GM18861 (cell line): Measurements from ENCODE around the gene CORO1A.
A peak's percentile ranks its signal among the peaks of the same experiment; 100 is the strongest.
"Not testable (repeated sequence)": the region's sequence is repeated elsewhere in the genome, so short reads cannot be mapped to it uniquely, and the experiment has no call there.

Source experiments
- ATAC-seq: cut with Tn5 transposase; IDR thresholded peaks from one replicate; pipeline ENCODE4 v1.9.1; 2021; ENCODE audit not compliant: unreplicated experiment

Gene CORO1A

DNA sequence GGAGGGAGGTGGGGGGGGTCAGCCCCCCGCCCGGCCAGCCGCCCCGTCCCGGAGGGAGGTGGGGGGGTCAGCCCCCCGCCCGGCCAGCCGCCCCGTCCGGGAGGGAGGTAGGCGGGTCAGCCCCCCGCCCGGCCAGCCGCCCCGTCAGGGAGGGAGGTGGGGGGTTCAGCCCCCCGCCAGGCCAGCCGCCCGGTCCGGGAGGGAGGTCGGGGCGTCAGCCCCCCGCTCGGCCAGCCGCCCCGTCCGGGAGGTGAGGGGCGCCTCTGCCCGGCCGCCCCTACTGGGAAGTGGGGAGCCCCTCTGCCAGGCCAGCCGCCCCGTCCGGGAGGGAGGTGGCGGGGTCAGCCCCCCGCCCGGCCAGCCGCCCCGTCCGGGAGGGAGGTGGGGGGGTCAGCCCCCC lies 14.0 kb upstream of the CORO1A start:
- ATAC-seq = not testable (repeated sequence)

- ATAC-seq = not testable (repeated sequence)
These were observed 13.3 kb upstream of the CORO1A start for GRCh38 chr16:30170145-30170544.

DNA sequence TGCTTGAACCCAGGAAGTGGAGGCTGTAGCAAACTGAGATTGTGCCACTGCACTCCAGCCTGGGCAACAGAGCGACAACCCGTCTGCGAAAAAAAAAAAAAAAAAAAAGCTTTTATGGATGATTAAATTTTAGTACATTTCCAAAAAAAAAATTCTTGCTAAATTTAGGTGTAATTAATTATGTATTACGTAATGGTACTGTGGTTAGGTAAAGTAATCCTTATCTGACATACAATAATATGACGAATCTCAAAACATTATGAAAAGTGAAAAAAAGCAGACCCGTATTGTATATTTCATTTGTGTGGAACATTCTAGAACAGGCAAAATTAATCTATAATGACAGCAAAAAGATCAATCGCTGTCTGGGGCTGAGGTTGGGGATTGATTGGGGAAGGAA lies 10.3 kb upstream of the CORO1A start:
- ATAC-seq = no peak

GRCh38 chr16:30176876-30177275 lies 6.5 kb upstream of the CORO1A start:
- ATAC-seq = not testable (repeated sequence)

- ATAC-seq = no peak
These were observed 4.2 kb upstream of the CORO1A start for GRCh38 chr16:30179195-30179594.

DNA sequence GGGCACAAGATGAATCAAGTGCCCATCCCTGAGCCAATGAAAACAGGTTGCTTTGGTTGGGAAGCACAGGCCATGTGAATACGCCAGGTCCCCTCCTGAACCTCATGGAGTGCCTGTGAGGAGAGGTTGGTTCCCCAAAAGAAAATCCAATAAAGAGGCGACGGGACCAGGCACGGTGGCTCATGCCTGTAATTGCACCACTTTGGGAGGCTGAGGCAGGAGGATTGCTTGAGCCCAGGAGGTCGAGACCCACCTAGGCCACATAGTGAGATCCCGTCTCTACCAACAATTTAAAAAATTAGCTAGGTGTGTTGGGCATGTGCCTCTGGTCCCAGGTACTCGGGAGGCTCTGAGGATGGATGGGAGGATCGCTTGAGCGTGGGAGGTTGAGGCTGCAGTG lies 3.5 kb upstream of the CORO1A start:
- ATAC-seq = no peak

DNA sequence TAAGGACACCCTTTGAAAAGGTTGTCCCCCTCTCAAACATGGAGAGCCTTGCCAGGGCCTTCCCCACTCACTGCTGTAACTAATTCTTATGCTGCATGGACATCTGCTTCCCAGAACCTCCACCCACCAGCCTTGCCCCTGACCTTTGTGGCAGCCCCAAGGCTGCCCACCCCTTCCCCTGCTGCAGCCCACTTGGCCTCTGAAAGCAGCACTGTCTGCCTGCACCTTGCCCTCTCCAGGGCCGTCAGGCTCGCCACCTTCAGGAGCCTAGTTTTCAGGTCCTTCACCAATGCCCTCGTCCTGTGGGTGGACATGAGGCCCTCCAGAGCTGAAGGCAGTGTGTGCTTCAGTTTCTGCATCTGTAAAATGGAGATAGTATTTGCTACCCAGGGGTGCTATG lies 2.7 kb upstream of the CORO1A start:
- ATAC-seq = no peak

- ATAC-seq = no peak
These were observed 891 bp downstream of the CORO1A start for GRCh38 chr16:30184096-30184890.

GRCh38 chr16:30184891-30185682 lies 1.7 kb downstream of the CORO1A start:
- ATAC-seq = no peak

DNA sequence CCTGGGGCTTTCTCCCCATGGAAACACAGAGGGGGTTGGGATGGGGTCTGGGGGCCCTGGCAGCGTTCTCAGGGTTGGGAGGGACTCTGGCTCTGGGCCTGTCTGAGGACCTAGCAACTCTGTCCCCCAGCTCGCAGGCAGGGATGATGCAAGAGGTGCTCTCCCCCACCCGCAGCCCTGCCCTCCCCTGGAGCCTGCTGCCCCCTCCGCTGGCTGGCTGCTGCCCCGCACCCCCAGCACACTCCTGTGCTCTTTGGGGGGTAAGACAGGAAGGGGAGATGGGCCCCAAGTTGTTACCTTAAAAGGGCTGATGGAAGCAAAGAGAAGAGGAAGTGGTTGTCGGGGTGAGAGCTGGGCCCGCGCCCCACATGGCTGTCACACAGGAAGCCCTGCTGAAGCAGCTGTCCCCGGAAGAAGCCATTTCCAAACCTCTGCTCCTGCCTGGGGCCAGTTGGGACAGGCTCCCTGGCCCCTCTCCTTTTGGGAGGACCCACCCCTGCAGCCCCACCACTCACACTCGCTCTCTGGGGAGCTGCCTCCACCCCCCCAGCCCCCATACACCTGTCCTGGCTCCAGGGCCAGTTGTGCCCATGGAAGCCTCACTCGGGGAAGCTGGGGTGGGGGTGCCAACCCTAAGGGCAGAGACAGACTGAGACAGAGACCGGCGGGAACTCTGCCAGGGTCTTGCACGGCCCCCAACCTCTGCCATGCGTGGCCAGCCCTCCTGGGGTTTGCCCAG lies 2.5 kb downstream of the CORO1A start:
- no peak for ATAC-seq

DNA sequence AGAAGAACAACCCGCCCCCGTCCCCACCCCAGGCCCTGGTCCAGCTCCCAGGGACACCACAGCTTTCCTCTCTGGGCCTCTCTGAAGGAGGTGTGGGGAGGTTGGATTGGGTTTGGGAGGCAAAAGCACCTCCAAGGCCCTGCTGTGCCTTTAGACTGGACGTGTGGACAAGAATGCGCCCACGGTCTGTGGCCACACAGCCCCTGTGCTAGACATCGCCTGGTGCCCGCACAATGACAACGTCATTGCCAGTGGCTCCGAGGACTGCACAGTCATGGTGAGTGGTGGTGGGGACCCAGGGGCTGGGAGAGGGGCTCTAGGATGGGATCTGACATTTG lies 3.0 kb downstream of the CORO1A start:
- no peak for ATAC-seq

GRCh38 chr16:30186782-30187555 lies 3.6 kb downstream of the CORO1A start:
- ATAC-seq = no peak

GRCh38 chr16:30187556-30187865 lies 4.1 kb downstream of the CORO1A start:
- no peak for ATAC-seq

- ATAC-seq = no peak
These were observed 4.7 kb downstream of the CORO1A start for GRCh38 chr16:30187971-30188561.

- not testable (repeated sequence) for ATAC-seq
These were observed 7.8 kb downstream of the CORO1A start for GRCh38 chr16:30191158-30191557.

DNA sequence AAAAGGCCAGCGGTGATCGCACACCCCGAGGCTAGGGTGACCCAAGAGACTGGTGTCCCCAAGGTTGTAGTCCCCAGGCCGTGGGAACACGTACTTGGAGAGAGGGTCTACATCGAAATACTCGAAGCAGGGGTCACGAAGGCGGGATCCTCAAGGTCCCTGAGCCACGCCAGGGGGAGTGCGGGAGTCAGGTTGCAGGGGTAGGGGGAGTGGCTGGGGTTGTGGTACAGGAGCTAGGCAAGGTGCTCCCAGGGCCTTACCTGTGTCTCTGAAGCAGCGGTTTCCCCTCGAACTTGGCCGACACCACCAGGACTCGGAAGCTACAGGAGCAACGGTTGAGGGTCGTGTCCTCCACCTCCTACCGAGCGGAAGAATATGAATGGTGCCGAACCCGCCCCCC lies 9.7 kb downstream of the CORO1A start:
- ATAC-seq = not testable (repeated sequence)

GRCh38 chr16:30193615-30194014 lies 10.2 kb downstream of the CORO1A start, which contains the start of the genes BOLA2B and SLX1A:
Gene BOLA2B (minus strand): TSS chr16:30193666. CDS start chr16:30193595, 71 bp downstream.
Gene SLX1A (plus strand): TSS chr16:30193875. CDS start chr16:30194085, 210 bp downstream.
- peak; percentile 90 for ATAC-seq

DNA sequence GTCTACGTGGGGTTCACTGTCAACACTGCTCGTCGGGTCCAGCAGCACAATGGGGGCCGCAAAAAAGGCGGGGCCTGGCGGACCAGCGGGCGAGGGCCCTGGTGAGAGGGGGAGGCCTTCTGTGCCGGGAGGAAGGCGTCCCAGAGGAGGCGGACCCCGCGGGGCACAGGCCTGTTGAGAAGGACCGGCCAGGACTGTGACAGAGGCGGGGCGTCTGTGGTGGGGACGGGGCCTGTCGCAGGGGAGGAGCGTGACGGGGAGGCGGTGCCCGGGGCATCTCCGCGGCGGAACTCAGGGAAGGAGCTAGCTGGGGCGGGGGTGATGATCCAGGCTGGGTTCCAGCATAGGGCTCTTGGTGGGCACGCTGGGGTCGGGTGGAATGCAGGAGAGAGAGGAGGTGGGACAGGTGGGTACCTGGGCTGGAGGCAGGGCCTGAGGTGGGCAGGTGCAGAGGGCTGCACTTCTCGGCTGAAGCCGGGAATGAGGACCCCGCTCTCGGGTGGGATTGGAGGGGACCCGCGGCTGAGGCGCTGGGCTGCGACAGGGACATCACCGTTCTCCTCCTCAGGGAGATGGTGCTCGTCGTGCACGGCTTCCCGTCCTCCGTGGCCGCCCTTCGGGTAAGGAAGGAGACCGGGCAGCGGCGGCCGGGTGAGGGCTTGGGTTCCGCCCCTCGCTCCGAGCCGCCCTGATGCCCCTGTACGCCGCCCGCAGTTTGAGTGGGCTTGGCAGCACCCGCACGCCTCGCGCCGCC lies 10.9 kb downstream of the CORO1A start:
- ATAC-seq = peak; percentile 34

- ATAC-seq = not testable (repeated sequence)
These were observed 13.6 kb downstream of the CORO1A start for GRCh38 chr16:30197001-30197400.

DNA sequence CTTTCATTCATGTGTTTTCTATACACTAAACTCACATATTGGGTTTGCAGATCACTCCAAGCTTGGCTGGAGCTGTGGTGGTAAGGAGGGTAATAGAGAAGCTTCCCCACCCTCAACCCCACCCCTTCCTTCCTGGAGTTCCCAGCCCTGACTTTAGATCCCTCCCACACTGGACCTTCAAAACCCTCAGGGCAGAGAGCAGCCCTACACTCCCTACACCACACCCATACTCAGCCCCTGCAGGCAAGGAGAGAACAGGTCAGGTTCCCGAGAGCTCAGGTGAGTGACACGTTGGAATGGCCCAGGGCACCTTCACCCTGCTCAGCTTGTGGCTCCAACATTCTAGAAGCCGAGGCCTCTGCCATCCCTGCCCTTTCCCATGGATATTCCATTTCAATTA lies 15.6 kb downstream of the CORO1A start, which contains the start of gene SULT1A3:
Gene SULT1A3, plus strand, starts transcription at position 207 of the 400 bp plus-strand sequence. CDS start 1,474 bp downstream, outside the sequence.
- ATAC-seq = not testable (repeated sequence)
